ENCODE results near the gene SRPK2.

DNA sequence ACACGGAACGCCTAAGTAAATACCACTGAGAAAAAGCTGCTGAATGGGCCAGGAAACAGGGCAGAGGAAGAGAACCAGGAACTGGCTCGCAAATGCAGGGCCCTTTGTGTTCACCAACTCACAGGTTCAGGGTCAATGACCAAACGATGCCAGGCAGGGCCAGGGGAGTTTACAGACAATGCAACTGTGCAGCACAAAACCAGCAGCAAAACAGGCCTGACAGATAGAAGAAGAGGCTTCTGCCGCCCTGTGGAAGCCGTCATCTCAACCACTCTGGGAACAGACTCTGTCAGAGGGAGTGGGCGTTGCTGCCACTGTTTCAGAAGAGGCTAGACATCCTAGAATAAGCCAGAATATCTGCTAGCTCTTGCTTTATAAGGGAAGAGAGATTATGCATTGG is 256.8 kb downstream of the SRPK2 start:
- TF ChIP-seq, protein P1, sequence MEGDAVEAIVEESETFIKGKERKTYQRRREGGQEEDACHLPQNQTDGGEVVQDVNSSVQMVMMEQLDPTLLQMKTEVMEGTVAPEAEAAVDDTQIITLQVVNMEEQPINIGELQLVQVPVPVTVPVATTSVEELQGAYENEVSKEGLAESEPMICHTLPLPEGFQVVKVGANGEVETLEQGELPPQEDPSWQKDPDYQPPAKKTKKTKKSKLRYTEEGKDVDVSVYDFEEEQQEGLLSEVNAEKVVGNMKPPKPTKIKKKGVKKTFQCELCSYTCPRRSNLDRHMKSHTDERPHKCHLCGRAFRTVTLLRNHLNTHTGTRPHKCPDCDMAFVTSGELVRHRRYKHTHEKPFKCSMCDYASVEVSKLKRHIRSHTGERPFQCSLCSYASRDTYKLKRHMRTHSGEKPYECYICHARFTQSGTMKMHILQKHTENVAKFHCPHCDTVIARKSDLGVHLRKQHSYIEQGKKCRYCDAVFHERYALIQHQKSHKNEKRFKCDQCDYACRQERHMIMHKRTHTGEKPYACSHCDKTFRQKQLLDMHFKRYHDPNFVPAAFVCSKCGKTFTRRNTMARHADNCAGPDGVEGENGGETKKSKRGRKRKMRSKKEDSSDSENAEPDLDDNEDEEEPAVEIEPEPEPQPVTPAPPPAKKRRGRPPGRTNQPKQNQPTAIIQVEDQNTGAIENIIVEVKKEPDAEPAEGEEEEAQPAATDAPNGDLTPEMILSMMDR (IDR thresholded peaks at IDR 0.05): no peak
- no peak for TF ChIP-seq POLR2A (IDR thresholded peaks at IDR 0.05)
